ENCODE results near the gene NINJ2.

NINJ2 gene

GRCh38 chr12:612293-612692 lies 51.0 kb downstream of the NINJ2 start:
- DNase-seq: no peak

GRCh38 chr12:611721-612120 lies 51.5 kb downstream of the NINJ2 start:
- no peak for DNase-seq

- no peak for DNase-seq
Measured at GRCh38 chr12:608921-609320, 54.3 kb downstream of the NINJ2 start.

- DNase-seq: no peak
Measured at GRCh38 chr12:608413-608812, 54.8 kb downstream of the NINJ2 start.

GRCh38 chr12:607541-608001 lies 55.7 kb downstream of the NINJ2 start:
- peak; percentile 21 for DNase-seq

GRCh38 chr12:604956-605355 lies 58.3 kb downstream of the NINJ2 start:
- no peak for DNase-seq

- DNase-seq: no peak
Measured at GRCh38 chr12:602700-603068, 60.6 kb downstream of the NINJ2 start.

- DNase-seq: no peak
Measured at GRCh38 chr12:601976-602699, 61.1 kb downstream of the NINJ2 start.

- DNase-seq: no peak
Measured at GRCh38 chr12:599756-600155, 63.5 kb downstream of the NINJ2 start.

- no peak for DNase-seq
Measured at GRCh38 chr12:597926-598568, 65.2 kb downstream of the NINJ2 start.

- DNase-seq: no peak
Measured at GRCh38 chr12:593396-594270, 69.6 kb downstream of the NINJ2 start.

- no peak for DNase-seq
Measured at GRCh38 chr12:592024-592505, 71.2 kb downstream of the NINJ2 start.

GRCh38 chr12:591167-592023 lies 71.8 kb downstream of the NINJ2 start:
- no peak for DNase-seq

GRCh38 chr12:590206-590750 lies 73.0 kb downstream of the NINJ2 start:
- no peak for DNase-seq

GRCh38 chr12:588646-589045 lies 74.6 kb downstream of the NINJ2 start:
- no peak for DNase-seq

- no peak for DNase-seq
Measured at GRCh38 chr12:588024-588322, 75.3 kb downstream of the NINJ2 start.

GRCh38 chr12:587132-588023 lies 75.9 kb downstream of the NINJ2 start:
- DNase-seq: no peak

- no peak for DNase-seq
Measured at GRCh38 chr12:586318-587071, 76.8 kb downstream of the NINJ2 start.

GRCh38 chr12:585062-586061 lies 77.9 kb downstream of the NINJ2 start:
- DNase-seq: no peak

Measured in CD4-positive, alpha-beta T cell treated with Interleukin-6 for 4 hours (primary cell).